ENCODE results near the gene EPC2.

DNA sequence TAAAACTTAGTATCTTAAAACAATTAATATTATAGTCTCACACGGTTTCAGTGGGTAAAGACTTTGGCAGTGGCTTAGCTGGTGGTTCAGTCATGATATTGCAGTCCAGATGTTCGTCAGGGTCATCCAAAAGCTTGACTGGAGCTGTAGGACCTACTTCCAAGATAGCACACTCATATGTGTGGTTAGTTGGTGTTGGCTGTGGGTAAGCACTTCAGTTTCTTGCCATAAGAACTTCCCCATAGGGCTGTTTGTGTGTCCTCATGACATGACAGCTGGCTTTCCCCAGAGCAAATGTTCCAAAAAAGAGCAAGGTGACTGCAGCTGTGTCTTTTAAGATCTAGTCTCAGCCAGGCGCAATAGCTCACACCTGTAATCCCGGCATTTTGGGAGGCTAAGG, 48.5 kb upstream of the EPC2 start:
- TF ChIP-seq CTCF (IDR thresholded peaks at IDR 0.05) (no peak), POLR2AphosphoS5 (IDR thresholded peaks at IDR 0.05; ENCODE audit: low read depth, low read length) (no peak), TCF7L2 (IDR thresholded peaks at IDR 0.05; ENCODE audit: low read depth, low read length) (no peak), REST (IDR thresholded peaks at IDR 0.05; ENCODE audit: insufficient read depth in 1 of 2, low read depth in 2 of 2, low read length in 1 of 2) (no peak), SIN3A (IDR thresholded peaks at IDR 0.05; ENCODE audit: borderline replicate concordance, insufficient read depth, low read depth, low read length) (no peak)
